GM10248 (cell line): ENCODE results near the gene UBL7.

Source experiments
- CTCF ChIA-PET: fragments of 300-600 bp; sonication (Branson Sonifier 250); formaldehyde crosslinking; extraction: SDS; loops from one replicate; lab custom pipeline; 2021; ENCODE audit warnings: antibody characterized with exemption; lab: Yijun Ruan, JAX
- POLR2A ChIA-PET: fragments of 350-650 bp; sonication (Branson Sonifier 250); formaldehyde crosslinking; extraction: SDS; loops from one replicate; lab custom pipeline; 2020; ENCODE audit warnings: antibody characterized with exemption; lab: Yijun Ruan, JAX
- DNase-seq: peaks from one replicate; pipeline ENCODE4 v3.0.0; 2012; ENCODE audit errors: extremely low spot score
- CTCF ChIP-seq: IDR thresholded peaks from 2 replicates; pipeline ENCODE4 v1.5.1; 2012; ENCODE audit warnings: mild to moderate bottlenecking, low read depth; ENCODE audit errors: extremely low read depth, missing control alignments, control extremely low read depth

The UBL7 gene

DNA sequence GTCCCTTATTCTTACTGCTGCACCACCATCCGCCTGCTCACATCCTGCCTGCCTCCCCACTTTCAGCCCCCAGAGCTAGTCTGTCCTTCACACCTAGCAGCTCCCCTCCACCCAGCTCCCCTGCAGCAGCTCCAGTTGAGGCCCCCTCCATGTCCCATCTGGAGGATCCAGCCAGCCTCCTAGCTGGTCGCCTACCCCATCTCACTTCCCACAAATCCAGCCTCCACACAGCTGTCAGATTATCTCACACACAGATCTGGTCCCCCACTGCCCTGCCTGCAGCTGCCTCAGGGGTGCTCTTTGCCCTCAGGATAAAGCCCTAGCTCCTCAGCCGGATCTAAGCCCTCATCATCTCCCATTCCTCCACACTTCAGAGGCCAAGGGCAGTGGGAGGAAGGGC is 18.4 kb downstream of the UBL7 start:
- TF ChIP-seq CTCF = no peak
- ChIA-PET POLR2A (interaction anchor here (0.6 to 1.2 kb wide), 2 partner anchors 25 to 57 kb away, joined by 4 to 8 read pairs; no protein-coding TSS in a partner anchor), CTCF (interaction anchor here (0.7 to 33.1 kb wide), 9 partner anchors 10 to 327 kb away, joined by 3 to 827 read pairs (median 5); partner anchors contain the start of genes CYP11A1 and UBL7)
- no peak for DNase-seq

GRCh38 chr15:74442063-74442462 is 18.9 kb downstream of the UBL7 start:
- ChIA-PET POLR2A (interaction anchor here (0.6 to 1.2 kb wide), 3 partner anchors 25 to 104 kb away, joined by 3 to 8 read pairs (median 4); no protein-coding TSS in a partner anchor), CTCF (interaction anchor here (0.7 to 33.1 kb wide), 8 partner anchors 11 to 327 kb away, joined by 3 to 827 read pairs (median 4); partner anchors contain the start of gene CYP11A1)
- no peak for DNase-seq
- no peak for TF ChIP-seq CTCF

DNA sequence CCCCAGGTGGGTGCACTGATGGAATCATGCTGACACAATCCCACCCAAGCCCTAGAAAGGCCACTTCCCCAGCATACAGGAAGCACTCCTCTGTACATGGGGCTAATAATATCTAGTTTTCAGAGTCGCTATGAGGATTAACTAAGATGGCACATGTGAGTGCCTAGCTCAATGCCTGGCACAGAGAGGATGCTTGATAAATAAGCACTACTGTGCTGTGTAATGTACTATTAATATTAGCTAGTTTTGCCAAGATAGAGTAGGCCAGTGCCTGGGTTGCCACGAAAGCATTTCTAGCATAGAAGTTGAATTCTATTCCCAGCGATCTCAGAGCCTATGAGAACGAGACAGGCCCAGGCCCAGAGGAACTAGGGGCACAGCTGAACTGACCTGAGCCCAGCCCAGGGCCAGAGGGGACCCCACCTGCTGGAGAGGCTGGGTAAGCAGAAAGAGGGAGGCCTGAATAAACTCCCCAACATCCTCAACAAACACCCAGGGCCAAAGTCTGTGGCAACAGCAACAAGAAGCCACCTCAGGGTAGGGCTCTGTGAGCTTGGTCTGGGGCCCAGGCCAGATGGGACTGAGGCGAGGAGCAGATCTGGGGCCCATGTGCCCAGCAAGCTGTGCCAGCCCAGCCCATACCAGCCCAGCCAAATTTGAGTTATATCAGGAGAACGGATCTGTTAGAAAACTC is 19.6 kb downstream of the UBL7 start:
- ChIA-PET CTCF (interaction anchor here (0.7 to 33.1 kb wide), 10 partner anchors 10 to 194 kb away, joined by 3 to 827 read pairs (median 6); partner anchors contain the start of gene CYP11A1), POLR2A (interaction anchor here (0.6 kb wide), 1 partner anchor 105 kb away, joined by 3 read pairs; no protein-coding TSS in a partner anchor)
- DNase-seq = no peak
- no peak for TF ChIP-seq CTCF

DNA sequence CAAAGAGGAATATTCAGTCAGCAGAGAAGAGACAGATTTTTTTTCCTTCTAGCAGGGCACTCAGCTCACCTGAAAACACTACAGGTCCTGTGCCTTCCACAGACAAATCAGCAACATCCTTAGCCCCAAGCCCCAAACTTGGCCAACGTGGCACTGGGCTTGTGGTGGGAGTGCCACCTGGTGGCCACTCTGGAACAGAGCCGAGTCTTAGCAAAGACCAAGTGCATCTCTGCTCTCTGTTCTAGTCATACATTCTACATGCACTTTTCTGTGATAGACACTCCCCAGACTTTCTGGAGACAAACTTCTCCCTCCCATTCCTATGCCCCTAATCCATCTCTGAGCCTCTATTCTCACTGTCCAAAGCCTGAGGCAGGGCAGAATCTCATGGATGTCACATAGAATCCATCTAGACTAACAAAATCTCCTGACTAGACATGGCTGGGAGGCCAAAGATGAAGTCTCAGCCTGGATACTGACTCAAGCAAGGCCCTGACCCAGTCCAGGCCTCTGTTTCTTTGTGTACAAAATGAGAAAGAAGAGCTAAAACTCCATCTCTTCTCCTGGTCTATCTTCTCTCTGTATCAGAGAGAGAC is 22.1 kb downstream of the UBL7 start:
- DNase-seq = peak; percentile 83
- ChIA-PET CTCF (interaction anchor here (0.8 to 33.1 kb wide), 19 partner anchors 10 to 332 kb away, joined by 3 to 827 read pairs (median 8); partner anchors contain the start of genes CYP11A1 and UBL7), POLR2A (no interaction called here)
- peak; percentile 94 for TF ChIP-seq CTCF

GRCh38 chr15:74438206-74438605 is 22.8 kb downstream of the UBL7 start:
- CTCF ChIA-PET = interaction anchor here (0.8 to 33.1 kb wide), 11 partner anchors 10 to 333 kb away, joined by 4 to 827 read pairs (median 19); partner anchors contain the start of genes CYP11A1 and UBL7
- POLR2A ChIA-PET = no interaction called here
- TF ChIP-seq CTCF = no peak
- DNase-seq = no peak
